ENCODE measurements around the gene SENP1. TPM values are rescaled to one million over a fixed set of nuclear protein-coding genes. Genes with fewer than 3 reads are reported as not detected.

The SENP1 gene
- total RNA-seq, 1 experiment from 2014 or later, result 17.7 TPM

DNA sequence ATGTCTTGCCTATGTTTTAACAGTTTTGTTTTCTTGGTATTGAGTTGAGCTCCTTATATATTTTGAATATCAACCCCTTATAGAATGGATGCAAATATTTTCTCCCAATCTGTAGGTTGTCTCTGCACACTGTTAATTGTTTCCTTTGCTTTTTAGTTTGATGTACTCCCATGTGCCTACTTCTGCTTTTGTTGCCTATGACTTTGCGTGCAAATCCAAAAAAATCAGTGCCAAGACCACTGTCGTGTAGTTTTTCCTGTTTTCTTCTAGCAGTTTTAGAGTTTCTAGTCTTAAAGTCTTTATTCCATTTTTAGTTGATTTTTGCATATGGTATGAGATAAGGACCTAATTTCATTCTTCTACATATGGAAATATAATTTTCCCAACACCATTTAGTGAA lies 28.8 kb downstream of the SENP1 start:
- DNase-seq, result no peak
- intact Hi-C loops (cut with micrococcal nuclease; ENCODE audit: unreplicated experiment), result no loop called here
- Mint-ChIP-seq H3K27ac (ENCODE audit: unreplicated experiment) (no peak overlapping the region), H3K9me3 (ENCODE audit: low read depth, unreplicated experiment) (peaks cover 4% of the 10 kb centered on the region), H3K4me3 (ENCODE audit: low read depth, unreplicated experiment) (no peak overlapping the region), H3K36me3 (ENCODE audit: insufficient read depth, unreplicated experiment) (peaks cover 9% of the 10 kb centered on the region), H3K27me3 (ENCODE audit: unreplicated experiment) (no peaks in the 10 kb centered on the region), H3K4me1 (ENCODE audit: low read depth, unreplicated experiment) (no peaks in the 10 kb centered on the region)
- TF ChIP-seq, protein P1, sequence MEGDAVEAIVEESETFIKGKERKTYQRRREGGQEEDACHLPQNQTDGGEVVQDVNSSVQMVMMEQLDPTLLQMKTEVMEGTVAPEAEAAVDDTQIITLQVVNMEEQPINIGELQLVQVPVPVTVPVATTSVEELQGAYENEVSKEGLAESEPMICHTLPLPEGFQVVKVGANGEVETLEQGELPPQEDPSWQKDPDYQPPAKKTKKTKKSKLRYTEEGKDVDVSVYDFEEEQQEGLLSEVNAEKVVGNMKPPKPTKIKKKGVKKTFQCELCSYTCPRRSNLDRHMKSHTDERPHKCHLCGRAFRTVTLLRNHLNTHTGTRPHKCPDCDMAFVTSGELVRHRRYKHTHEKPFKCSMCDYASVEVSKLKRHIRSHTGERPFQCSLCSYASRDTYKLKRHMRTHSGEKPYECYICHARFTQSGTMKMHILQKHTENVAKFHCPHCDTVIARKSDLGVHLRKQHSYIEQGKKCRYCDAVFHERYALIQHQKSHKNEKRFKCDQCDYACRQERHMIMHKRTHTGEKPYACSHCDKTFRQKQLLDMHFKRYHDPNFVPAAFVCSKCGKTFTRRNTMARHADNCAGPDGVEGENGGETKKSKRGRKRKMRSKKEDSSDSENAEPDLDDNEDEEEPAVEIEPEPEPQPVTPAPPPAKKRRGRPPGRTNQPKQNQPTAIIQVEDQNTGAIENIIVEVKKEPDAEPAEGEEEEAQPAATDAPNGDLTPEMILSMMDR (IDR thresholded peaks at IDR 0.05; ENCODE audit: unreplicated experiment), result no peak
- CTCF ChIA-PET, result no interaction called here
- BruUV-seq (replicated peaks), result no TSS peak

DNA sequence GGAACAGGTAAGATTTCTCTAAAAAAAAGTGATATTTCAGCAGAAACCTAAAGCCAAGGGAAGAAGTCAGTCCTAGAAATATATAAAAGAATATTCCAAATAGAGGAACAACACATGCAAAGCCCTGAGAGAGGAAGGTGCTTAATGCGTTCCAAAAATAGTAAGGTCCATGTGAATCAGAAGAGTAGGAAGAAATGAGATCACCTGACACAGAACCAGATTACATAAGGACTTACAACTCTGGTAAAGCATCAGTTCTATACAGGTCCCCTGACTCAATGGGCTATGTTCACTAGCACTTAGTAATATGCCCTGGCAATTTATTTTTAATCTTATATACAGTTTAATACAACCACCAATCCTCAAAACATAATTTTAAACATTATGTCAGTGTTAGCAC lies 30.0 kb downstream of the SENP1 start:
- no TSS peak for BruUV-seq (replicated peaks)
- no peaks in the 10 kb centered on the region for H3K27me3 Mint-ChIP-seq (ENCODE audit: unreplicated experiment)
- peaks cover 4% of the 10 kb centered on the region for H3K9me3 Mint-ChIP-seq (ENCODE audit: low read depth, unreplicated experiment)
- H3K4me3 Mint-ChIP-seq (ENCODE audit: low read depth, unreplicated experiment), result no peak overlapping the region
- CTCF ChIA-PET, result no interaction called here
- peaks cover 9% of the 10 kb centered on the region for H3K36me3 Mint-ChIP-seq (ENCODE audit: insufficient read depth, unreplicated experiment)
- no peak overlapping the region for H3K27ac Mint-ChIP-seq (ENCODE audit: unreplicated experiment)
- no peak for DNase-seq
- TF ChIP-seq, protein P1 (IDR thresholded peaks at IDR 0.05; ENCODE audit: unreplicated experiment), result no peak
- no peaks in the 10 kb centered on the region for H3K4me1 Mint-ChIP-seq (ENCODE audit: low read depth, unreplicated experiment)
- intact Hi-C loops (cut with micrococcal nuclease; ENCODE audit: unreplicated experiment), result no loop called here

DNA sequence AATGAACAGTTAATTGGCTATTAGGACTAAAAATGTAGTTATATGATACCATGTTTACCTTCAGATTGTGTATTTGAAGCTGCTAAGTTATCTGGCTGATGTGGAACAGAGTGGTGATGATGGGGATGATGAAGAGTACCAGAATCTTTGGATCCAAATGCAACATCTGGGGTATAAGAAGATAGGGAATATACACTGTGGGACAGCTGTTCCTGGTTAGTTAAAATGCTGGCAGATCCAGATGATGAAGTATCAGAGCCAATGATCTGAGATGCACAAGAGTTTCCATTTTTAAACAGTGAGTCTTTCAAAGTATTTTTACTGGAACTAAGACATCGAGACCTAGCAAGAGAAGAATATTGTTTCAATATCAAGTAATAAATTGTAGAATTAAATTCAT lies 31.6 kb downstream of the SENP1 start:
- no peak overlapping the region for H3K27ac Mint-ChIP-seq (ENCODE audit: unreplicated experiment)
- H3K36me3 Mint-ChIP-seq (ENCODE audit: insufficient read depth, unreplicated experiment), result peaks cover 9% of the 10 kb centered on the region
- no peaks in the 10 kb centered on the region for H3K27me3 Mint-ChIP-seq (ENCODE audit: unreplicated experiment)
- H3K4me1 Mint-ChIP-seq (ENCODE audit: low read depth, unreplicated experiment), result no peaks in the 10 kb centered on the region
- intact Hi-C loops (cut with micrococcal nuclease; ENCODE audit: unreplicated experiment), result no loop called here
- no peak for DNase-seq
- BruUV-seq (replicated peaks), result no TSS peak
- CTCF ChIA-PET, result no interaction called here
- no peak overlapping the region for H3K4me3 Mint-ChIP-seq (ENCODE audit: low read depth, unreplicated experiment)
- H3K9me3 Mint-ChIP-seq (ENCODE audit: low read depth, unreplicated experiment), result peaks cover 4% of the 10 kb centered on the region
- TF ChIP-seq, protein P1 (IDR thresholded peaks at IDR 0.05; ENCODE audit: unreplicated experiment), result no peak

DNA sequence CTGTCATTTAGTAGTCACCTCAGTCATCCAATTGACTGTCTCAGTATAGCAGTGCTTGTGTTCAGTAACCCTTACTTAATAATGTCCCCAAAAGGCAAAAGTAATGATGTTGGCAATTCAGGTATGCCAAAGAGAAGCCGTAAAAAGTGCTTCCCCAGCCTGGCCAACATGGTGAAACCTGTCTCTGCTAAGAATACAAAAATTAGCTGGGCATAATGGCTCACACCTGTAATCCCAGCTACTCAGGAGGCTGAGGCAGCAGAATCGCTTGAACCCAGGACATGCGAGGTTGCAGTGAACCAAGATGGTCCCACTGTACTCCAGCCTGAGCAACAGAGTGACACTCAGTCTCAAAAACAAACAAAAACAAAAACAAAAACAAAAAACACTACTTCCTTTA lies 33.6 kb downstream of the SENP1 start:
- Mint-ChIP-seq H3K9me3 (ENCODE audit: low read depth, unreplicated experiment) (peaks cover 4% of the 10 kb centered on the region), H3K4me3 (ENCODE audit: low read depth, unreplicated experiment) (no peak overlapping the region), H3K27me3 (ENCODE audit: unreplicated experiment) (no peaks in the 10 kb centered on the region), H3K27ac (ENCODE audit: unreplicated experiment) (no peak overlapping the region), H3K36me3 (ENCODE audit: insufficient read depth, unreplicated experiment) (peaks cover 9% of the 10 kb centered on the region), H3K4me1 (ENCODE audit: low read depth, unreplicated experiment) (no peaks in the 10 kb centered on the region)
- no TSS peak for BruUV-seq (replicated peaks)
- intact Hi-C loops (cut with micrococcal nuclease; ENCODE audit: unreplicated experiment), result no loop called here
- no peak for DNase-seq
- TF ChIP-seq, protein P1 (IDR thresholded peaks at IDR 0.05; ENCODE audit: unreplicated experiment), result no peak
- CTCF ChIA-PET, result no interaction called here

- intact Hi-C loops (cut with micrococcal nuclease; ENCODE audit: unreplicated experiment), result no loop called here
- TF ChIP-seq, protein P1 (IDR thresholded peaks at IDR 0.05; ENCODE audit: unreplicated experiment), result no peak
- Mint-ChIP-seq H3K27ac (ENCODE audit: unreplicated experiment) (no peak overlapping the region), H3K36me3 (ENCODE audit: insufficient read depth, unreplicated experiment) (peaks cover 6% of the 10 kb centered on the region), H3K4me1 (ENCODE audit: low read depth, unreplicated experiment) (no peaks in the 10 kb centered on the region), H3K4me3 (ENCODE audit: low read depth, unreplicated experiment) (no peak overlapping the region), H3K9me3 (ENCODE audit: low read depth, unreplicated experiment) (peaks cover under 1% of the 10 kb centered on the region), H3K27me3 (ENCODE audit: unreplicated experiment) (no peaks in the 10 kb centered on the region)
- no TSS peak for BruUV-seq (replicated peaks)
- no peak for DNase-seq
- CTCF ChIA-PET, result no interaction called here
Observed at GRCh38 chr12:48071808-48072207, 34.1 kb downstream of the SENP1 start.
